GM12872 (cell line): ENCODE results near the gene PUM1.

Experiments
- CTCF ChIP-seq: IDR thresholded peaks from 3 replicates; pipeline ENCODE4 v1.5.1; 2011; ENCODE audit warnings: low read depth, mild to moderate bottlenecking, low read length, moderate library complexity; ENCODE audit not compliant: insufficient read depth

The PUM1 gene

GRCh38 chr1:31101147-31101502 is 35.6 kb upstream of the PUM1 start:
- no peak for TF ChIP-seq CTCF

- no peak for TF ChIP-seq CTCF
These were observed 33.9 kb upstream of the PUM1 start for GRCh38 chr1:31099293-31100032.

- no peak for TF ChIP-seq CTCF
These were observed 30.5 kb upstream of the PUM1 start for GRCh38 chr1:31095985-31096384.

- no peak for TF ChIP-seq CTCF
These were observed 29.9 kb upstream of the PUM1 start for GRCh38 chr1:31095298-31095981.

GRCh38 chr1:31084782-31085569 is 19.5 kb upstream of the PUM1 start:
- TF ChIP-seq CTCF: no peak

- TF ChIP-seq CTCF: no peak
These were observed 16.9 kb upstream of the PUM1 start for GRCh38 chr1:31082385-31082784.

GRCh38 chr1:31073044-31073443 is 7.5 kb upstream of the PUM1 start:
- TF ChIP-seq CTCF: no peak
